GM18517 (cell line): Measurements from ENCODE around the gene NFXL1.

Experiments
- ATAC-seq: cut with Tn5 transposase; IDR thresholded peaks from one replicate; pipeline ENCODE4 v1.9.1; 2021; ENCODE audit warnings: mild to moderate bottlenecking, moderate library complexity; ENCODE audit not compliant: unreplicated experiment

The NFXL1 gene

GRCh38 chr4:47836641-47837093 is 77.7 kb downstream of the NFXL1 start:
- ATAC-seq = peak; percentile 65

GRCh38 chr4:47835494-47835893 is 78.9 kb downstream of the NFXL1 start:
- ATAC-seq = no peak

DNA sequence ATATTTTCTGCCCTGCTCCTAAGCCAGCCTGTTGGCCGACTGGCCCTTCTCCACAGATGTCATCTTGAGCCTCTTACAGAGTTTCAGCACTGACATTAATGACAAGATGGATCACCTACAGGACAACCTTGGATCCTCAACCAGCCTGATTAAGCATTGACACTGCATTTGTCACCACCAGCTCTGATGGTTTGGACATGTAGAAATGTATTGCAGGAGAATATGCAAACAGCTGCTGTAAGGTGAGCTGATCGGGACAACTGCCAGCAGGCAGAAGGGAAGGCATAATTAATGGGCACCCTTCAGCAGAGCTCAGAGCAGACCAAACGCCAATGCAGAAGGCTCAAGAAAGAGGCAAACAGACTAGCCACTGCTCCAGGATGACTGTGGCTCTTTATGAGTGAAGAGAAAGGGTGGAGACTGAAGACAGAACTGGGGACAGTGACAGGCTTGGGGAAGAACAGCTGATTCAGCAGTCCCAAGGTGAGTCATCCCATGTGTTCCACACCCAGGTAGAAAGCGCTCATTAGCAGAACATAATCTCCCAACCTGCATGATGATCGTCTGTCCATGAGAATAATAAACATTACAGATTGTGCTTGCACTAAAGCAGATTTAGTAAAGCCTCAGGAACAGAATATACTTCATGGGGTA is 83.2 kb downstream of the NFXL1 start:
- ATAC-seq = no peak

DNA sequence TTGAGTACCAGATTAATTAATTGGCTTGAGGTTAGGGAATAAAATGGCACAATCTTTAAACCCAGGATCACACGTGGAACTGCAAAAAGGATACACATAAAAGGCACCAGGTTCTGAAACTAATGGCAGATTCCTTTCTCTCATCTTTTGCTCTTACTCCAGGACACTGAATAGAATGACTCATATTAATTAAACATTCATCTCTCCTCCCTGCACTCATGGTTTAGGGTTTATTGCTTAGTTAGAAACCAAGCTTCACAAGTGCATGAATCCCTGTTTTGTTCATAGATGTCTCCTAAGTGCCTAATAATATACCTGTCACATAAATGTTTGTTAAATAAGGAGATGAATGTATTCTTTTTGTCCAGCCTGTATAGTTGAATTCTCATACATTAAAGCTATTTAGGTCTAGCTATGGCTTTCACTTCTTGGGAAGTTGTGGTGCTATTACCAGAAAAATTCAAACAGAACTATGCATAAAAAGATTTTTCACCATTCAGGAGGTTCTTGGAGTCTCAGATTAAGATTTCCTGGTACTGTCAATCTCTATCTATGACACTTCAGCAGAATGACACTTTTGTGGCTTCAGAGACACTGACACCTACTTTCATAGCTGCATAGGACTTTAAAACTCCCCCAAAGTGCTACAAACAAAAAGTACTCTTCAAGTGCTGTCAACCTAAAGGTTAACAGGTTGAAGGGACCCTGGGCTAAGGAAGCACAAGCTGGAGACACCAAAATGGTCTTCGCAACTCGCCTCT is 83.9 kb downstream of the NFXL1 start:
- no peak for ATAC-seq

GRCh38 chr4:47829438-47829837 is 84.9 kb downstream of the NFXL1 start:
- ATAC-seq = no peak

DNA sequence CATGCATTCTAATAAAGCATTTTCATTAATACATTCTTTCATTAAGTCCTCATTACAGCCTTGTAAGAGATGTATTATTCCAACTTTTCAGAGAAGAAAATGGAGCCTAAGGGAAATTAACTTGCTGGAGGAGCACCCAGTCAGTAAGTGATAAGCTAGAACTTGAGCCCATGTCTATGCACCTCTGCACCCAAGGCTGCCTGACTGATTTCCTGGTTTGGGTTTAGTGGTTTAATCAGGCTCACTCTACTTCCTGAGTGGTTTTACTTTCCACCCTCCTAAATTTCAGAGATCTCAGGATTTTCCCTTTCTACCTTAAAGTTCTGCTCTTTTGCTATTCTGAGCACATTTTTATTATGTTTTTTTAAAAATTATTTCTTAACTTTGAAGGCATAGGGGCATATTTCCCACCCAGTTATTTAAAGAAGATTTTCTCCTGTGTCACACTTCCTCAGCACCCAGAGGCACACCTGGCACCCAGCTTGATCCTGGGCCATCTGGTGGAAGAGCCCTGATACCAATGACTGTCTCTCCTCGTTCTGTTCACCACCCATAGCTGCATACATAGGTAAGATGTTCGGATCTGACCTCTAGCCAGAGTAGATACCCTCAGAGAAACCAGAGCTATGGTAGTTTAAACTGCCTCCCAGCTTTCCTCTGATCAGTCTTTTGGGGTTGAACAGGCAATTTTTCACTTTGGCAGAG is 86.9 kb downstream of the NFXL1 start:
- no peak for ATAC-seq

DNA sequence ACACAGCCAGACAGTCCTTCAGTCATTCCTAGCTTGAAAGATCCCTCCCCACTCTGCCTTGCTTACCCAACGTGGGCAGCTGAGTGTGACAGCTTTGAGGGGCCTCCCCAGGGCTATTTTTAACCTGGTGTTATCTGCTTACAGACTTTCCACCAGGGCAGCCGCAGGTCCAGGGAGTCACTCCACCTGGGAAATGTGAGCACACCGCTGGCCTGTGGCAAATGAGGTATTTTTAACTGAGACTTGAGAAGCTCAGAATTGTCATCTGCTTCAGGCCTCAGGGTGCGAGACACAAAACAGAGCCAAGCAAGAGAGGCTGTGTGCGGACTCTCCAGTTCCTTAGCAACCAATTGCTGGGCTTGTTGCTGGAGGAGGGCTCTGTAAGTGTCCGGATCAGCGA is 89.5 kb downstream of the NFXL1 start:
- no peak for ATAC-seq

DNA sequence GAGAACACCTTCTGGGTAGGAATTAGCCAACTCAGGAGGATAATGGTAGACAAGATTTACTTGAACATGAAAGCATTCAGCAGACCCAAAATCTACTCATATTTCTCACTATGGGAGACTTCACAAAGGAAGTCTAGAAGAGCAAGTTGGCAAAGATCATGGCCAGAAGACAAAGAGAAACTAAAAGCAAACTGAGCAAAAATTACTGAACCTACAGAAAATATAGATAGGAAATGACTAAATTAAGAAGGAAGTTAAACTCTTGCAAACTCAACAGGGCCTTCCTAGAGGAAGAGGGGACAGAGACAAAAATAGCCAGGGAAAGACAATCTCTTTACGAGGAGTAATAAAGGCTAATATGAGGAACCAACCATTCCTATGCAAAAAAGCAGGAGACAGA is 95.2 kb downstream of the NFXL1 start:
- ATAC-seq = no peak

- ATAC-seq = no peak
Observed at GRCh38 chr4:47817275-47817674, 97.1 kb downstream of the NFXL1 start.

- no peak for ATAC-seq
Observed at GRCh38 chr4:47816748-47817147, 97.6 kb downstream of the NFXL1 start.

DNA sequence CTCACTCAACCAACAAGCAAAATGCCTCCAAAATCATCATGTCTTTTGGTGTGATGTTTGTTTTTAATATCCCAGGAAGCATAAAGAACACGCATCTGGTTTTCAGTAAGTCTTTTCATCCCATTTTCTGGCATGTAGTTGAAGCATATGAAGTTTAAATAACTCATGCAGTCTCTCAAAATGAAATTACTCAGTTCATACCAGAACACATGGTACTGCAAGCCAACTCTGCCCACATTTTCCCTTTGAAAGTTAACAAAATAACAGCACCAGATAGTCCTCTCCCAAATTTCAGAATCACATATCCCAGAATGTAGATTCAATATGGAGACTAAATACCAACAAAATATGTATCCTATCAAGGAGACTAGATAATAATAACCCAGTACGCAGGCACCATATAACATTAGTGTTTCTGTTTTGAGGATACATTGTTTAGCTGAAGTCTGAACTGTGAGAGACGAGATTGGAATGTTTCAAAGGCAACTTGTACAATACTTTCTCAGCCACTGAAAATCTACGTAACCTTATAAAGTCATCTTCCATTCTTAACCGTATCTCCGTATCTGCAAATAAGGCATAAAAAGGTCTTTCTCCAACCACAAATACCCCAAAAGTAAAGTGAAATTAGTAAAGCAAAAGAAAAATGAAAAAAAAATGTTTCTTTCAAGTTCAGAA is 99.6 kb downstream of the NFXL1 start:
- ATAC-seq = no peak

- ATAC-seq = no peak
Observed at GRCh38 chr4:47809654-47810203, 104.7 kb downstream of the NFXL1 start.

DNA sequence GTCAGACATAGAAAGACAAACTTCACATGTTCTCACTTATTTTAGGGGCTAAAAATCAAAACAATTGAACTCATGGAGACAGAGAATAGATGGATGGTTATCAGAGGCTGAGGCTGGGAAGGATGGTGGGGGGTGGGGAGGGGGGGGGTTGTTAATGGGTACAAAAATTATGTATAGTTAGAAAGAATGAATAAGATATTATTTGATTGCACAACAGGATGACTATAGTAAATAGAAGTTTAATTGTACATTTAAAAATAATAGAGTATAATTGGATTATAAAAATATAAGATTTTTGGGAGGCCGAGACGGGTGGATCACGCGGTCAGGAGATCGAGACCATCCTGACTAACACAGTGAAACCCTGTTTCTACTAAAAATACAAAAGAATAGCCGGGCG is 109.8 kb downstream of the NFXL1 start:
- ATAC-seq = no peak

DNA sequence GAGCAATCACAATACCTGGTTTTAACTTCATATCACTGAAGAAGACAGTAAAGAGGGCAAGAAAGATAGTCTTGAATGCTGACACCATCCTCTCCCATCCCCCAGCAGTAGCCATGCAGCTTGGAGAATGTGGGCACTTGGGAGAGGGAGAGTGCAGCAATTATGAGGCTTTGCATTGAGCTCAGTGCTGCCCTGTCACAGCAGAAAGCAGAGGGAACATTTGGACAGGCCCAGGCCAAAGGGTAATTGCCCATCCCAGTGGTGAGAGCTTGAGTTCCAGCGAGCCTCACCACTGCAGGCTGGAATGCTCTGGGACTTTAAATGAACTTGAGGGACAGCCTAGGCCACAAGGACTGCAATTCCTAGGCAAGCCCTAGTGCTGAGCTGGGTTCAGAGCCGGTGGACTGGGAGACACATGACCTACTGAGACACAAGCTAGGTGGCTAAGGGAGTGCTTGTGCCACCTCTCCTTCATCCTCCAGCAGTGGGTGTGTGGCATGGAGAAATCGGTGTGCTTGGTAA is 112.8 kb downstream of the NFXL1 start:
- ATAC-seq = no peak

- no peak for ATAC-seq
Observed at GRCh38 chr4:47798165-47798564, 116.2 kb downstream of the NFXL1 start.
